ENCODE measurements around the gene TTC23L. TPM values are rescaled to one million over a fixed set of nuclear protein-coding genes. Genes with fewer than 3 reads are reported as not detected.
A peak's percentile ranks its signal among the peaks of the same experiment; 100 is the strongest.

TTC23L gene
- total RNA-seq, 1 experiment from 2014 or later, result 0.54 TPM

- BruUV-seq (replicated peaks), result no TSS peak
- H3K36me3 Mint-ChIP-seq (ENCODE audit: insufficient read depth, unreplicated experiment), result peaks cover 46% of the 10 kb centered on the region
- no peaks in the 10 kb centered on the region for H3K27me3 Mint-ChIP-seq (ENCODE audit: unreplicated experiment)
- intact Hi-C loops (cut with micrococcal nuclease; ENCODE audit: unreplicated experiment), result no loop called here
- no peaks in the 10 kb centered on the region for H3K9me3 Mint-ChIP-seq (ENCODE audit: low read depth, unreplicated experiment)
- H3K4me1 Mint-ChIP-seq (ENCODE audit: low read depth, unreplicated experiment), result peaks cover 24% of the 10 kb centered on the region
- peak; percentile 98 for DNase-seq
- peak within 1 kb of the TSS; percentile 66 for H3K4me3 Mint-ChIP-seq (ENCODE audit: low read depth, unreplicated experiment)
- no peak for TF ChIP-seq CTCF (IDR thresholded peaks at IDR 0.05; ENCODE audit: unreplicated experiment)
- peak within 1 kb of the TSS; percentile 82 for H3K27ac Mint-ChIP-seq (ENCODE audit: unreplicated experiment)
- CTCF ChIA-PET, result interaction anchor here (0.6 to 1.7 kb wide), 4 partner anchors 9 to 29 kb away, joined by 3 to 7 read pairs (median 4); partner anchors contain the start of genes BRIX1 and RAD1
Observed at GRCh38 chr5:34929134-34929719, 90.3 kb downstream of the TTC23L start, which contains the start of gene DNAJC21. TSS of gene DNAJC21 (plus strand) at chr5:34929559. CDS start at chr5:34929820, 261 bp downstream.

DNA sequence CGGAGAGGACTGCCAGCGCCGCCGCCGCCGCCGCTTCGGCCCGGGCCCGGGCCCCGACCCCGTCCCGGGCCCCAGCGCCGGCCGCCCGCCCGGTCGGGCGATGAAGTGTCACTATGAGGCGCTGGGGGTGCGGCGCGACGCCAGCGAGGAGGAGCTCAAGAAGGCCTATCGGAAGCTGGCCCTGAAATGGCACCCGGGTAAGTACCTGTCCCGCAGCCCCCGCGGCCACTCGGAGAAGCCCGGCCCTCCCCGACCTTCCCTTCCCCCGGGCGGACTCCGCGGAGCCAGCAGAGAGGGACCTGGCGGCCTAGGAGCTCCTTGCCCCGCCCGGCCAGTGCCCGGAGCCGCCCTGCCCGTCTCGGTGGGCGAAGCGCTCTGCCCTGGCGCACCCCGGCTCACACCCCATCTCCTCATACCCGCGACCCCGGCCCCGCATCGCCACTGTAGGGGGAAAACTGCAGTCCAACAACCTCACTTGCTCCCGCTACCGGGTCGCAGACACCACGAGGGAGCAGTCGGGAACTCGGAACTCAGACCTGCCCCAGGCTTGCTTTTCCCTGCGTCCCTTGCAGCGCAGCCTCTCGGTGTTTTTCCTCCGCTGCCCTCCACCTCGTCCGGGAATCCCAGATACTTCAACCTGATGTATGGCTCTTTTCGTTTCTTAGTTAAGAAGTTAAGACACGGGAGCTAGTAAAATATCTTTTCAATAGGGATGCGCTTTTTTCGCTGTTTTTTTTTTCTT is 90.9 kb downstream of the TTC23L start:
- no peak for TF ChIP-seq CTCF (IDR thresholded peaks at IDR 0.05; ENCODE audit: unreplicated experiment)
- Mint-ChIP-seq H3K27me3 (ENCODE audit: unreplicated experiment) (no peaks in the 10 kb centered on the region), H3K36me3 (ENCODE audit: insufficient read depth, unreplicated experiment) (peaks cover 39% of the 10 kb centered on the region), H3K27ac (ENCODE audit: unreplicated experiment) (peak overlapping the region; percentile 82), H3K4me1 (ENCODE audit: low read depth, unreplicated experiment) (peaks cover 17% of the 10 kb centered on the region), H3K9me3 (ENCODE audit: low read depth, unreplicated experiment) (no peaks in the 10 kb centered on the region), H3K4me3 (ENCODE audit: low read depth, unreplicated experiment) (peak overlapping the region; percentile 66)
- intact Hi-C loops (cut with micrococcal nuclease; ENCODE audit: unreplicated experiment), result no loop called here
- peak; percentile 82 for DNase-seq
- no TSS peak for BruUV-seq (replicated peaks)
- CTCF ChIA-PET, result interaction anchor here (0.6 to 1.7 kb wide), 8 partner anchors 9 to 1681 kb away, joined by 3 to 7 read pairs (median 4); partner anchors contain the start of genes BRIX1 and RAD1

- DNase-seq, result no peak
- no peak for TF ChIP-seq CTCF (IDR thresholded peaks at IDR 0.05; ENCODE audit: unreplicated experiment)
- intact Hi-C loops (cut with micrococcal nuclease; ENCODE audit: unreplicated experiment), result no loop called here
- CTCF ChIA-PET, result interaction anchor here (0.6 to 1.7 kb wide), 3 partner anchors 12 to 1680 kb away, joined by 3 to 7 read pairs (median 5); partner anchors contain the start of genes BRIX1 and RAD1
- TSS peak; percentile 72 for BruUV-seq (replicated peaks)
- Mint-ChIP-seq H3K4me1 (ENCODE audit: low read depth, unreplicated experiment) (peaks cover 16% of the 10 kb centered on the region), H3K27me3 (ENCODE audit: unreplicated experiment) (no peaks in the 10 kb centered on the region), H3K9me3 (ENCODE audit: low read depth, unreplicated experiment) (no peaks in the 10 kb centered on the region), H3K4me3 (ENCODE audit: low read depth, unreplicated experiment) (peak overlapping the region; percentile 66), H3K27ac (ENCODE audit: unreplicated experiment) (peak overlapping the region; percentile 82), H3K36me3 (ENCODE audit: insufficient read depth, unreplicated experiment) (peaks cover 33% of the 10 kb centered on the region)
Observed at GRCh38 chr5:34930462-34930844, 91.5 kb downstream of the TTC23L start.

DNA sequence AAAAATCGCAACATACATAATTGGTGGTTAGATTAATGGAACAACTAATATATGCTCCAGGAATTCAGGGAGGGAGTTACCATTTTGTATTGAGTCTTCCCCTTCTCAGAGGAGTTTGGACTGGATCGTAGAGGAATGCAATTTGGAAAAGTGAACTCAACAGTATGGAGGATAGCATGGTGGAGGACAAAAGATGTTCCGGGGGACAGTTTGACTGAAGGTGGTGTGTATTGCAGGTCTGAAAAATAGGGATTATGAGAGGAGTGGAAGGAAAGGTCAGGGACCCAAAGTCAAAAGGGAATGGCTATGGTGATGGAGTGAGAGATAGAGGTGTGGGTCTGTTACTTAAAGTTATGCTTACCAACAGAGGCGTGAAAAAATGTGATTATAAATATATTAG is 91.9 kb downstream of the TTC23L start:
- H3K9me3 Mint-ChIP-seq (ENCODE audit: low read depth, unreplicated experiment), result no peaks in the 10 kb centered on the region
- H3K27ac Mint-ChIP-seq (ENCODE audit: unreplicated experiment), result peak overlapping the region; percentile 37
- intact Hi-C loops (cut with micrococcal nuclease; ENCODE audit: unreplicated experiment), result no loop called here
- CTCF ChIA-PET, result interaction anchor here (0.6 to 1.6 kb wide), 2 partner anchors 13 to 1680 kb away, joined by 3 to 5 read pairs; no protein-coding TSS in a partner anchor
- peaks cover 29% of the 10 kb centered on the region for H3K36me3 Mint-ChIP-seq (ENCODE audit: insufficient read depth, unreplicated experiment)
- peak overlapping the region; percentile 66 for H3K4me3 Mint-ChIP-seq (ENCODE audit: low read depth, unreplicated experiment)
- DNase-seq, result no peak
- H3K4me1 Mint-ChIP-seq (ENCODE audit: low read depth, unreplicated experiment), result peaks cover 16% of the 10 kb centered on the region
- BruUV-seq (replicated peaks), result no TSS peak
- no peaks in the 10 kb centered on the region for H3K27me3 Mint-ChIP-seq (ENCODE audit: unreplicated experiment)
- no peak for TF ChIP-seq CTCF (IDR thresholded peaks at IDR 0.05; ENCODE audit: unreplicated experiment)

Measured in Calu3 (cell line).